Caco-2 (cell line): ENCODE measurements around the gene DHRSX. TPM values are rescaled to one million over a fixed set of nuclear protein-coding genes. Genes with fewer than 3 reads are reported as not detected.

Experiments
- BruUV-seq: library from RNA; stranded (reverse); fragments of 400-500 nt; replicated peaks from 2 replicates; lab custom pipeline; 2021; lab: Mats Ljungman, UMichigan
- CTCF ChIA-PET: fragments of 300-600 bp; sonication (Branson Sonifier 250); formaldehyde crosslinking; loops from one replicate; lab custom pipeline; 2022; ENCODE audit warnings: antibody characterized with exemption; lab: Charles Lee
- POLR2A ChIA-PET: fragments of 300-600 bp; sonication (Branson Sonifier 250); formaldehyde crosslinking; loops from one replicate; lab custom pipeline; 2022; ENCODE audit warnings: antibody characterized with exemption; lab: Charles Lee
- DNase-seq, 2 experiments: peaks; one replicate each; pipeline versions ENCODE4 v3.0.0 to v3.0.0-alpha.2; 2020 to 2022
- H3K27me3 ChIP-seq: replicated peaks from 2 replicates; pipeline ENCODE4 v1.6.0; 2011; ENCODE audit warnings: low read length; ENCODE audit not compliant: control insufficient read depth, insufficient read depth
- H3K36me3 ChIP-seq: 2 replicates; pipeline ENCODE4 v1.5.1; 2011; ENCODE audit warnings: low read length; ENCODE audit not compliant: control insufficient read depth, insufficient read depth
- H3K4me1 ChIP-seq: fragments of 250-450 bp; sonication (Bioruptor Pico); 2 replicates; pipeline ENCODE4 v1.5.1; 2020; ENCODE audit warnings: mild to moderate bottlenecking
- H3K4me3 ChIP-seq: 2 replicates; pipeline ENCODE4 v1.5.1; 2011; ENCODE audit warnings: low read depth, mild to moderate bottlenecking, control low read depth, low read length
- H3K9me3 ChIP-seq: fragments of 250-450 bp; sonication (Bioruptor Pico); 2 replicates; pipeline ENCODE4 v1.5.1; 2020; ENCODE audit warnings: mild to moderate bottlenecking, moderate library complexity
- H3K27ac Mint-ChIP-seq: one replicate; pipeline ENCODE4 v1.8.0; 2022; ENCODE audit warnings: mixed read lengths; ENCODE audit not compliant: unreplicated experiment
- H3K27me3 Mint-ChIP-seq: one replicate; pipeline ENCODE4 v1.8.0; 2022; ENCODE audit warnings: mixed read lengths; ENCODE audit not compliant: insufficient read depth, unreplicated experiment
- H3K36me3 Mint-ChIP-seq: one replicate; pipeline ENCODE4 v1.8.0; 2022; ENCODE audit warnings: mild to moderate bottlenecking, mixed read lengths; ENCODE audit not compliant: insufficient read depth, unreplicated experiment
- H3K4me1 Mint-ChIP-seq: one replicate; pipeline ENCODE4 v1.8.0; 2022; ENCODE audit warnings: low read depth, mixed read lengths; ENCODE audit not compliant: unreplicated experiment
- H3K4me3 Mint-ChIP-seq: one replicate; pipeline ENCODE4 v1.8.0; 2022; ENCODE audit warnings: mild to moderate bottlenecking, moderate library complexity, mixed read lengths; ENCODE audit not compliant: unreplicated experiment
- H3K9me3 Mint-ChIP-seq: one replicate; pipeline ENCODE4 v1.8.0; 2022; ENCODE audit warnings: mixed read lengths; ENCODE audit not compliant: unreplicated experiment
- intact Hi-C: fragments of 100-400 bp; cut with micrococcal nuclease; formaldehyde crosslinking; loops from one replicate; pipeline ENCODE4 v1.10.0; 2022; ENCODE audit not compliant: unreplicated experiment
- total RNA-seq: library from RNA; stranded (reverse); gene quantifications from 2 replicates; pipeline ENCODE4 v1.2.3, GENCODE V29; 2022
- TF ChIP-seq, protein P1 (sequence below), 2 experiments: fragments of 200-600 bp in 1 of 2; IDR thresholded peaks; 1 replicate in 1 of 2; 2 replicates in 1 of 2; pipeline versions ENCODE4 v1.5.1 to v1.8.0; 2011 to 2022; ENCODE audit warnings: antibody characterized with exemption in 1 of 2, control low read depth in 1 of 2, inconsistent platforms in 1 of 2, low read depth in 1 of 2, low read length in 1 of 2, mild to moderate bottlenecking in 1 of 2, moderate library complexity in 1 of 2; ENCODE audit not compliant: insufficient read depth in 1 of 2, severe bottlenecking in 1 of 2, unreplicated experiment in 1 of 2

DHRSX gene
- total RNA-seq, 1 experiment from 2014 or later = 64.1 TPM

DNA sequence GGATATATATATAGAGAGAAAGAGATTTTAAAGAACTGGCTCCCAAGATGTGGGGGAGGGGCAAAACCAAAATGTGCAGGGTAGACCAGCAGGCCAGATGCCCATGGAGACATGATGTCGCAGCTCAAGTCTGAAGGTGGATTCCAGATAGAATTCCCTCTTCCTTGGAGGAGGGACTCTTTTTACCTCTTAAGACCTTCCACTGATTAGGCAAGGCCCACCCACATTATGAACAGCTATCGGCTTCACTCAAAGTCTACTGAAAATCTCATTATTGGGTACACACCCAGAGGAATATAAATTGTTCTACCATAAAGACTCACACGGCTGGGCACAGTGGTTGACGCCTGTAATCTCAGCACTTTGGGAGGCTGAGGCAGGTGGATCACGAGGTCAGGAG lies 59.3 kb downstream of the DHRSX start:
- intact Hi-C loops = no loop called here

DNA sequence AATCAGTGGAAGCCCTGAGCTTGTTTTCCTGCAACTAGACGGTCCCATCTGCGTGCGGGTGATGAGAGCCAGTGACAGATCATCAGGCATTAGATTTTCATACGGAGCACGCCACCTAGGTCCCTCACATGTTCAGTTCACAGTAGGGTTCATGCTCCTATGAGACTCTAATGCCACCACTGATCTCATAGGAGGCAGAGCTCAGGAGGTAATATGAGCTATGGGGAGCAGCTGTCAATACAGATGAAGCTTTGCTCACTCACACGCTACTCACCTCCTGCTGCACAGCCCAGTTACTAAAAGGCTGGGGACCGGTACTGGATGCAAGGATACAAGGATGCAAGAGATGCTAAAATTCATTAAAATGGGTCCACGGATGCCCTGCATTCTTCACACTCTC lies 61.2 kb downstream of the DHRSX start:
- TF ChIP-seq, protein P1, sequence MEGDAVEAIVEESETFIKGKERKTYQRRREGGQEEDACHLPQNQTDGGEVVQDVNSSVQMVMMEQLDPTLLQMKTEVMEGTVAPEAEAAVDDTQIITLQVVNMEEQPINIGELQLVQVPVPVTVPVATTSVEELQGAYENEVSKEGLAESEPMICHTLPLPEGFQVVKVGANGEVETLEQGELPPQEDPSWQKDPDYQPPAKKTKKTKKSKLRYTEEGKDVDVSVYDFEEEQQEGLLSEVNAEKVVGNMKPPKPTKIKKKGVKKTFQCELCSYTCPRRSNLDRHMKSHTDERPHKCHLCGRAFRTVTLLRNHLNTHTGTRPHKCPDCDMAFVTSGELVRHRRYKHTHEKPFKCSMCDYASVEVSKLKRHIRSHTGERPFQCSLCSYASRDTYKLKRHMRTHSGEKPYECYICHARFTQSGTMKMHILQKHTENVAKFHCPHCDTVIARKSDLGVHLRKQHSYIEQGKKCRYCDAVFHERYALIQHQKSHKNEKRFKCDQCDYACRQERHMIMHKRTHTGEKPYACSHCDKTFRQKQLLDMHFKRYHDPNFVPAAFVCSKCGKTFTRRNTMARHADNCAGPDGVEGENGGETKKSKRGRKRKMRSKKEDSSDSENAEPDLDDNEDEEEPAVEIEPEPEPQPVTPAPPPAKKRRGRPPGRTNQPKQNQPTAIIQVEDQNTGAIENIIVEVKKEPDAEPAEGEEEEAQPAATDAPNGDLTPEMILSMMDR (IDR thresholded peaks at IDR 0.05; ENCODE audit: insufficient read depth in 1 of 2, low read depth in 1 of 2, low read length in 1 of 2, severe bottlenecking in 1 of 2, unreplicated experiment in 1 of 2) = no peak
- ChIA-PET POLR2A (no interaction called here), CTCF (no interaction called here)
- Histone ChIP-seq H3K4me3 (no peak overlapping the region), H3K27me3 (no peaks in the 10 kb centered on the region), H3K36me3 (peaks cover 2% of the 10 kb centered on the region), H3K9me3 (peaks cover 8% of the 10 kb centered on the region; the same call in 1 of the 2 replicates), H3K4me1 (no peaks in the 10 kb centered on the region)
- Mint-ChIP-seq H3K9me3 (peaks cover 14% of the 10 kb centered on the region), H3K36me3 (peaks cover 32% of the 10 kb centered on the region), H3K4me3 (no peak overlapping the region), H3K4me1 (no peaks in the 10 kb centered on the region), H3K27ac (no peak overlapping the region), H3K27me3 (no peaks in the 10 kb centered on the region)
- DNase-seq = no peak
- BruUV-seq = no TSS peak
- intact Hi-C loops = no loop called here

More for the DNA sequence above, 59.3 kb downstream of the DHRSX start:
- TF ChIP-seq, protein P1 (IDR thresholded peaks at IDR 0.05; ENCODE audit: insufficient read depth in 1 of 2, low read depth in 1 of 2, low read length in 1 of 2, severe bottlenecking in 1 of 2, unreplicated experiment in 1 of 2) = no peak
- DNase-seq = no peak
- Mint-ChIP-seq H3K27ac (no peak overlapping the region), H3K36me3 (peaks cover 32% of the 10 kb centered on the region), H3K27me3 (no peaks in the 10 kb centered on the region), H3K9me3 (peaks cover 14% of the 10 kb centered on the region), H3K4me1 (no peaks in the 10 kb centered on the region), H3K4me3 (no peak overlapping the region)
- POLR2A ChIA-PET = no interaction called here
- peaks cover 2% of the 10 kb centered on the region for H3K36me3 ChIP-seq
- CTCF ChIA-PET = no interaction called here
- peaks cover 8% of the 10 kb centered on the region; the same call in 1 of the 2 replicates for H3K9me3 ChIP-seq
- H3K27me3 ChIP-seq = no peaks in the 10 kb centered on the region
- no peak overlapping the region for H3K4me3 ChIP-seq
- BruUV-seq = no TSS peak
- H3K4me1 ChIP-seq = no peaks in the 10 kb centered on the region

DNA sequence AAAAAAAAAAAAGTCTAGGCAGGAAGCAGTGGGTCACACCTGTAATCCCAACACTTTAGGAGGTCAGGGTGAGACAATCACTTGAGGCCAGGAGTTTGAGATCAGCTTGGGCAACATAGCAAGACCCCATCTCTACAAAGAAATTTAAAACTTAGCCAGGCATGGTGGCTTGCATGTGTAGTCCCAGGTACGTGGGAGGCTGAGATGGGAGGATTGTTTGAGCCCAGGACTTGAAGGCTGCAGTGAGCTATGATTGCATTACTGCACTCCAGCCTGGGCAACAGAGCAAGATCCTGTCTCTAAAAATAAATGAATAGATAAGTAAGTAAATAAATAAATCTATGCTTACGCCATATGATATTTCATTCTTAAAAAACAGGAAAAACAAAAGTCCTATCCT lies 65.3 kb downstream of the DHRSX start:
- H3K4me1 ChIP-seq = no peaks in the 10 kb centered on the region
- H3K4me3 ChIP-seq = no peak overlapping the region
- H3K36me3 ChIP-seq = peaks cover 2% of the 10 kb centered on the region
- Mint-ChIP-seq H3K4me1 (no peaks in the 10 kb centered on the region), H3K9me3 (peaks cover 4% of the 10 kb centered on the region), H3K36me3 (peaks cover 17% of the 10 kb centered on the region), H3K4me3 (no peak overlapping the region), H3K27ac (no peak overlapping the region), H3K27me3 (no peaks in the 10 kb centered on the region)
- CTCF ChIA-PET = no interaction called here
- BruUV-seq = no TSS peak
- H3K27me3 ChIP-seq = no peaks in the 10 kb centered on the region
- no peak for DNase-seq
- POLR2A ChIA-PET = no interaction called here
- intact Hi-C loops = no loop called here
- peaks cover 8% of the 10 kb centered on the region; the same call in 1 of the 2 replicates for H3K9me3 ChIP-seq
- TF ChIP-seq, protein P1 (IDR thresholded peaks at IDR 0.05; ENCODE audit: insufficient read depth in 1 of 2, low read depth in 1 of 2, low read length in 1 of 2, severe bottlenecking in 1 of 2, unreplicated experiment in 1 of 2) = no peak
